GM13976 (cell line): ENCODE measurements around the gene ALDH7A1.
A peak's percentile ranks its signal among the peaks of the same experiment; 100 is the strongest.
"Not testable (repeated sequence)": the region's sequence is repeated elsewhere in the genome, so short reads cannot be mapped to it uniquely, and the experiment has no call there.

ENCODE experiments used
- DNase-seq: peaks from one replicate; pipeline ENCODE4 v3.0.0; 2012; ENCODE audit warnings: low spot score
- in situ Hi-C: fragments of 300-500 bp; cut with MboI; formaldehyde crosslinking; loops from one replicate; pipeline ENCODE4 v1.12.0; 2022; ENCODE audit warnings: low sequenced_read_pairs, mixed read lengths, inconsistent platforms; ENCODE audit not compliant: unreplicated experiment
- TF ChIP-seq, protein P1 (sequence below): IDR thresholded peaks from 2 replicates; pipeline ENCODE4 v1.5.1; 2012; ENCODE audit warnings: borderline replicate concordance, mild to moderate bottlenecking; ENCODE audit not compliant: insufficient read depth; ENCODE audit errors: extremely low read depth, missing control alignments, control extremely low read depth

ALDH7A1 gene

DNA sequence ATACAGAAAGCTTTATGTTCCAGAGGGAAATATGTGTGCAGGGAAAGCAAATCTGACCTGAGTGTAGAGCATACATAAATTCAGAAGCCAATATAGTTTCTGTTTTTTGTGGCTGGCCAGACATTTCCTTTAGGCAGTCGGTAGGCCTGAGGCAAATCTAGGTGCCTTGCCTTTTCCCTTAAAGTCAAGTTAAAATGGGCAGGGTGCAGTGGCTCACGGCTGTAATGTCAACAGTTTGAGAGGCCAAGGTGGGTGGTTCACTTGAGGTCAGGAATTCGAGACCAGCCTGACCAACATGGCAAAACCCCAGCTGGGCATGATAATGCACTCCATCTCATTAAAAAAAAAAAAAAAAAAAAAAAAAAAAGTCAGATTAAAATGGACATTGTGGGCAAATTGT lies 36.9 kb upstream of the ALDH7A1 start:
- TF ChIP-seq, protein P1, sequence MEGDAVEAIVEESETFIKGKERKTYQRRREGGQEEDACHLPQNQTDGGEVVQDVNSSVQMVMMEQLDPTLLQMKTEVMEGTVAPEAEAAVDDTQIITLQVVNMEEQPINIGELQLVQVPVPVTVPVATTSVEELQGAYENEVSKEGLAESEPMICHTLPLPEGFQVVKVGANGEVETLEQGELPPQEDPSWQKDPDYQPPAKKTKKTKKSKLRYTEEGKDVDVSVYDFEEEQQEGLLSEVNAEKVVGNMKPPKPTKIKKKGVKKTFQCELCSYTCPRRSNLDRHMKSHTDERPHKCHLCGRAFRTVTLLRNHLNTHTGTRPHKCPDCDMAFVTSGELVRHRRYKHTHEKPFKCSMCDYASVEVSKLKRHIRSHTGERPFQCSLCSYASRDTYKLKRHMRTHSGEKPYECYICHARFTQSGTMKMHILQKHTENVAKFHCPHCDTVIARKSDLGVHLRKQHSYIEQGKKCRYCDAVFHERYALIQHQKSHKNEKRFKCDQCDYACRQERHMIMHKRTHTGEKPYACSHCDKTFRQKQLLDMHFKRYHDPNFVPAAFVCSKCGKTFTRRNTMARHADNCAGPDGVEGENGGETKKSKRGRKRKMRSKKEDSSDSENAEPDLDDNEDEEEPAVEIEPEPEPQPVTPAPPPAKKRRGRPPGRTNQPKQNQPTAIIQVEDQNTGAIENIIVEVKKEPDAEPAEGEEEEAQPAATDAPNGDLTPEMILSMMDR, result no peak
- in situ Hi-C loops, result no loop called here

DNA sequence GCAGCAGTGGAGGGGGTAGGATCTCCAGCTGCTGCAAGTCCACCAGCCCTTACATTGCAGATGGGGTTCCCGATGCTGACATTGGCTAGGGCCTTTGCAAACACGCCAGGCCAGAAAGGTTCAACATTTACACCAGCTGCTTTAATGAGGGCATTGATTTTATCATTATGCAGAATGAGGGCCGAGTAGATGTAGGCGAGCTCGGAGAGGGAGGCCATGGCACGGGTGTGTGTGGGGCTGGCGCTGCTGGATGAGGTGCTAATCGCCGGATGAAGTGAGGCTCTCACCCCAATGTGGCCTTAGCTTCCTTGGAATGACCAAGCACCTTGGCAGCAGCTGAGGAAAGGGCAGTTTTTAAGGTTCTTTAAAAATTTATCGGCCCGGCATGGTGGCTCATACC lies 33.1 kb upstream of the ALDH7A1 start:
- DNase-seq, result no peak
- in situ Hi-C loops, result no loop called here

More for the DNA sequence above, 36.9 kb upstream of the ALDH7A1 start:
- no peak for DNase-seq

DNA sequence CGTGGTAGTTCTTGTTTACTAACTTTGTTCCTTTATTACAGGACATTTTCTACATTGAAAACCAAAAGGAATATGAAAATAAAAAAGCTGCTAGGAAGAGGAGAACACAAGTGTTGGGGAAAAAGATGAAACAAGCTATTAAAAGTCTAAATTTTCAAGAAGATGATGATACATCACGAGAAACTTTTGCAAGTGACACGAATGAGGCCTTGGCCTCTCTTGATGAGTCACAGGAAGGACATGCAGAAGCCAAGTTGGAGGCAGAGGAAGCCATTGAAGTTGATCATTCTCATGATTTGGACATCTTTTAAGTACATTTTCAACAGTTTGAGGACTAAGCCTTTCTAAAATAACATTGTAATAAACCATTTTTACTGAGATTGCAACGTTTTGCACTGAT lies 29.5 kb upstream of the ALDH7A1 start:
- TF ChIP-seq, protein P1, result no peak

More for the DNA sequence above, 33.1 kb upstream of the ALDH7A1 start:
- TF ChIP-seq, protein P1, result no peak

DNA sequence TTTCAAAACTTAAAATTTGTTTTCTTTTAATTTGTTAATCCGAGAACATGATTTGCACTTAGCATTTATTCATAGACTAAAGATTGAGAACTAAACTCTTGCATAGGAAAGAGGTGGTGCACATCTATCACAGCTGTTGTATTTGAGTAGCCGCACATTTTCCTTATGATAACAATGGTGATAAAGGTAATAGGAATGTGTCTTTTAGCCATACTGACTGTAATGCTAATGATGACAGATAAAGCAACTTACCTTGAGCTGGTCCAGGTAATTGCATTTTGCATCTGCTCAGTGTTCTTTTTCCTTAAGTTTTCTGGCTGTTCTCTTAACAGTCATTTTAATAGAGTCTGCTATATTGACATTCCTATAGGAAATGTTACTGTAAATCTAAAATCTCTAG lies 24.8 kb upstream of the ALDH7A1 start:
- no peak for DNase-seq
- in situ Hi-C loops, result no loop called here
- TF ChIP-seq, protein P1, result no peak

More for the DNA sequence above, 29.5 kb upstream of the ALDH7A1 start:
- DNase-seq, result no peak
- in situ Hi-C loops, result no loop called here

DNA sequence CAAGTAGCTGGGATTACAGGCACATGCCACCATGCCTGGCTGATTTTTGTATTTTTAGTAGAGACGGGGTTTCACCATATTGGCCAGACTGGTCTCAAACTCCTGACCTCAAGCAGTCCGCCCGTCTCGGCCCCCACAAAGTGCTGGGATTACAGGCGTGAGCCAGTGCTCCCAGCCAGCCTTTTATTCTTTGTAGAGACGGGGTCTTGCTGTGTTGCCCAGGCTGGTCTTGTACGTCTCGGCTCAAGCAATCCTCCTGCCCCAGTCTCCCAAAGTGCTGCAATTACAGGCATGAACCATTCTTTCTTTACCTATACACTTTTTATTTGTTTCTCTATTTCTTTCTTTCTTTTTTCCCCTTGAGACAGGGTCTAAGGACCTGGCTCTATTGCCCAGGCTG lies 22.6 kb upstream of the ALDH7A1 start:
- DNase-seq, in situ Hi-C loops: not testable (repeated sequence)

DNA sequence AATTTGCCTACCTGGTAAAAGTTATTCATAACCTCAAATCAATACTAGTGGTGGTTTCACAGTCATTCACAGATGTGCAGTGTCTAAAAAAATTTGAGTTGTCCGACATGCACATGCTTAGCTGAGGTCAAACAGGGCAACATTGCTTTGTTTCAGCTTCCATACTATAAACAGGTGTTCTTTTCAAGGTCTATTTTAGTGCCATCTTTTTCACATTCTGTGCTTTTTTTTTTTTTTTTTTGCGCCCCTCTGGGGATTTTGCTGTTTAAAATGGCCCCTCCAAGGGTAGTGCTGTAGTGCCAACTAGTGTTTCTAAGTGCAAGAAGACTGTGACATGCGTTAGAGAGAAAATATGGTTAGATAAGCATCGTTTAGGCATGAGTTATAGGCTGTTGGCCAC lies 20.3 kb upstream of the ALDH7A1 start:
- TF ChIP-seq, protein P1, result peak; percentile 47
- peak; percentile 46 for DNase-seq
- in situ Hi-C loops, result no loop called here

DNA sequence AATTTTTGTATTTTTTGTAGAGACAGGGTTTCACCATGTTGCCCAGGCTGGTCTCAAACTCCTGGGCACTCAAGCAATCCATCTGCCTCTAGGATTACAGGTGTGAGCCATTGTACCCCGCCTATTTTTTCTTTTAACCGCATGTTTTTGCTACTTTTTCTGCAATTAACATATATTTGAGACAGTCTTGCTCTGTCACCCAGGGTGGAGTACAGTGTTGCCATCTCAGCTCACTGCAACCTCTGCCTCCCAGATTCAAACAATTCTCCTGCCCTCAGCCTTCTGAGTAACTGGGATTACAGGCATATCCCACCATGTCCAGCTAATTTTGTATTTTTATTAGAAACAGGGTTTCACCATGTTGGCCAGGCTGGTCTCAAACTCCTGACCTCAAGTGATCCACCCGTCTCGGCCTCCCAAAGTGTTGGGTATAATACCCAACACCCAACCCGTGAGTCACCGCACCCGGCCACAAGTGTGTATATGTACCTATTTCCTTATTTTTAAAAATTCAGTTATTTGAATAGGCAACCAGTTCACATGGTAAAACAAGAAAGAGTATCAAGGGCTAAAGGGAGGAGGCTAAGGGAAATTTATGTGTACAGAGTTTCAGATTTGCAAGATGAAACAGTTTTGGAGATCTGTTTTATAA lies 19.0 kb upstream of the ALDH7A1 start:
- in situ Hi-C loops, result no loop called here
- DNase-seq, result no peak
- TF ChIP-seq, protein P1, result no peak
